IMR-90 (cell line): Measurements from ENCODE around the gene SDR39U1. TPM values are rescaled to one million over a fixed set of nuclear protein-coding genes. Genes with fewer than 3 reads are reported as not detected.

Experiments
- ATAC-seq: fragments of 200-7000 bp; cut with Tn5 transposase; 2 replicates; pipeline ENCODE4 v1.9.1; 2020; ENCODE audit warnings: low read depth, mild to moderate bottlenecking, moderate library complexity
- BruUV-seq: library from RNA; stranded (reverse); fragments of 400-500 nt; replicated peaks from 2 replicates; lab custom pipeline; 2021; lab: Mats Ljungman, UMichigan
- CTCF ChIA-PET: fragments of 300-600 bp; formaldehyde crosslinking; extraction: SDS; loops from one replicate; lab custom pipeline; 2021; ENCODE audit warnings: antibody characterized with exemption; lab: Yijun Ruan, JAX
- POLR2A ChIA-PET: fragments of 300-600 bp; sonication (Branson Sonifier 250); formaldehyde crosslinking; loops from one replicate; lab custom pipeline; 2022; ENCODE audit warnings: antibody characterized with exemption; ENCODE audit not compliant: unreplicated experiment; lab: Charles Lee
- DNase-seq: peaks from one replicate; pipeline ENCODE4 v3.0.0; 2013
- H2AFZ ChIP-seq: replicated peaks from 2 replicates; pipeline ENCODE3; 2013; ENCODE audit warnings: low read length, mild to moderate bottlenecking; ENCODE audit not compliant: poor library complexity
- H2AK5ac ChIP-seq: 2 replicates; pipeline ENCODE4 v1.6.1; 2013; ENCODE audit warnings: low read depth, low read length, inconsistent platforms
- H2AK9ac ChIP-seq: replicated peaks from 2 replicates; pipeline ENCODE3; 2013; ENCODE audit warnings: mild to moderate bottlenecking, low read depth, low read length, moderate library complexity; ENCODE audit not compliant: poor library complexity
- H2BK120ac ChIP-seq: 2 replicates; pipeline ENCODE4 v1.6.1; 2013; ENCODE audit warnings: low read depth, low read length, inconsistent platforms
- H2BK15ac ChIP-seq: 3 replicates; pipeline ENCODE4 v1.6.1; 2013; ENCODE audit warnings: low read depth, low read length, inconsistent platforms
- H2BK20ac ChIP-seq: 2 replicates; pipeline ENCODE4 v1.6.1; 2013; ENCODE audit warnings: low read depth, mild to moderate bottlenecking, inconsistent platforms, low read length, moderate library complexity
- H2BK5ac ChIP-seq: 2 replicates; pipeline ENCODE4 v1.6.1; 2013; ENCODE audit warnings: mild to moderate bottlenecking, low read depth, low read length, inconsistent platforms; ENCODE audit not compliant: poor library complexity, severe bottlenecking
- H3K14ac ChIP-seq: replicated peaks from 2 replicates; pipeline ENCODE4 v1.6.1; 2013; ENCODE audit warnings: low read depth, low read length, inconsistent platforms
- H3K18ac ChIP-seq: 2 replicates; pipeline ENCODE4 v1.6.1; 2013; ENCODE audit warnings: low read depth, low read length, control low read depth
- H3K23ac ChIP-seq: 2 replicates; pipeline ENCODE4 v1.6.1; 2013; ENCODE audit warnings: low read depth, low read length, inconsistent platforms
- H3K27ac ChIP-seq: 2 replicates; pipeline ENCODE4 v1.5.1; 2013; ENCODE audit warnings: mild to moderate bottlenecking, control low read depth, low read length; ENCODE audit not compliant: insufficient read depth
- H3K27me3 ChIP-seq: 2 replicates; pipeline ENCODE4 v1.6.1; 2013; ENCODE audit warnings: low read length; ENCODE audit not compliant: control insufficient read depth, insufficient read depth
- H3K36me3 ChIP-seq: 2 replicates; pipeline ENCODE4 v1.6.1; 2013; ENCODE audit warnings: low read length, mixed read lengths; ENCODE audit not compliant: control insufficient read depth, insufficient read depth
- H3K4ac ChIP-seq: 2 replicates; pipeline ENCODE4 v1.6.1; 2013; ENCODE audit warnings: low read depth, low read length, inconsistent platforms
- H3K4me1 ChIP-seq: 2 replicates; pipeline ENCODE4 v1.6.1; 2013; ENCODE audit warnings: low read length, mixed read lengths; ENCODE audit not compliant: control insufficient read depth, insufficient read depth
- H3K4me2 ChIP-seq: 2 replicates; pipeline ENCODE4 v1.6.1; 2013; ENCODE audit warnings: low read depth, mild to moderate bottlenecking, control low read depth, low read length, moderate library complexity
- H3K4me3 ChIP-seq: 2 replicates; pipeline ENCODE4 v1.5.1; 2013; ENCODE audit warnings: low read depth, mild to moderate bottlenecking, control low read depth, low read length, moderate library complexity; ENCODE audit not compliant: insufficient read depth
- H3K56ac ChIP-seq: 2 replicates; pipeline ENCODE4 v1.6.1; 2013; ENCODE audit warnings: low read length, inconsistent platforms; ENCODE audit not compliant: insufficient read depth; ENCODE audit errors: extremely low read depth
- H3K79me1 ChIP-seq, 2 experiments: 2 replicates each; pipeline ENCODE4 v1.6.1; 2013; ENCODE audit warnings: low read length in 2 of 2, inconsistent platforms in 1 of 2, low read depth in 1 of 2
- H3K9ac ChIP-seq: 2 replicates; pipeline ENCODE4 v1.6.1; 2013; ENCODE audit warnings: low read depth, low read length, control low read depth
- H3K9me1 ChIP-seq: 2 replicates; pipeline ENCODE4 v1.6.1; 2013; ENCODE audit warnings: low read length, inconsistent platforms; ENCODE audit not compliant: insufficient read depth
- H3K9me3 ChIP-seq: 2 replicates; pipeline ENCODE4 v1.6.1; 2013; ENCODE audit warnings: low read length; ENCODE audit not compliant: control insufficient read depth, insufficient read depth
- H4K20me1 ChIP-seq: 2 replicates; pipeline ENCODE4 v1.6.1; 2013; ENCODE audit warnings: low read length, inconsistent platforms; ENCODE audit not compliant: insufficient read depth
- H4K5ac ChIP-seq: 2 replicates; pipeline ENCODE4 v1.6.1; 2013; ENCODE audit warnings: mild to moderate bottlenecking, low read depth, low read length, control low read depth
- H4K8ac ChIP-seq, 2 experiments: 2 replicates each; pipeline ENCODE4 v1.6.1; 2013; ENCODE audit warnings: low read depth in 2 of 2, low read length in 2 of 2, control low read depth in 1 of 2, inconsistent platforms in 1 of 2
- H4K91ac ChIP-seq: 2 replicates; pipeline ENCODE4 v1.6.1; 2013; ENCODE audit warnings: low read depth, low read length, inconsistent platforms; ENCODE audit not compliant: insufficient read depth
- BHLHE40 ChIP-seq: fragments of 150-350 bp; IDR thresholded peaks from 2 replicates; pipeline ENCODE4 v1.6.1; 2016; ENCODE audit warnings: mild to moderate bottlenecking, low read depth, low read length
- CEBPB ChIP-seq: IDR thresholded peaks from 2 replicates; pipeline ENCODE4 v1.6.1; 2012; ENCODE audit warnings: low read depth, low read length, improper control_type of control experiment
- CHD1 ChIP-seq: IDR thresholded peaks from 2 replicates; pipeline ENCODE4 v1.6.1; 2012; ENCODE audit warnings: low read depth, low read length, improper control_type of control experiment
- FOS ChIP-seq: fragments of 150-350 bp; IDR thresholded peaks from 2 replicates; pipeline ENCODE4 v1.6.1; 2016; ENCODE audit warnings: low read depth, low read length
- MAZ ChIP-seq: IDR thresholded peaks from 2 replicates; pipeline ENCODE4 v1.6.1; 2012; ENCODE audit warnings: low read depth, mild to moderate bottlenecking, low read length, improper control_type of control experiment, moderate library complexity, borderline replicate concordance
- NFE2L2 ChIP-seq: fragments of 150-350 bp; IDR thresholded peaks from 2 replicates; pipeline ENCODE4 v1.6.1; 2016; ENCODE audit warnings: low read depth, mild to moderate bottlenecking, low read length
- POLR2A ChIP-seq: IDR thresholded peaks from 2 replicates; pipeline ENCODE4 v1.6.1; 2012; ENCODE audit warnings: mild to moderate bottlenecking, low read depth, low read length
- RAD21 ChIP-seq: IDR thresholded peaks from 2 replicates; pipeline ENCODE4 v1.6.1; 2012; ENCODE audit warnings: low read length, improper control_type of control experiment
- RFX5 ChIP-seq: IDR thresholded peaks from 2 replicates; pipeline ENCODE4 v1.8.0; 2012; ENCODE audit warnings: low read depth, mild to moderate bottlenecking, low read length, moderate library complexity
- SMC3 ChIP-seq: fragments of 150-350 bp; IDR thresholded peaks from 2 replicates; pipeline ENCODE4 v1.6.1; 2016; ENCODE audit warnings: low read depth, mild to moderate bottlenecking, antibody characterized with exemption, low read length, moderate library complexity
- WGBS, 2 experiments: methylation state at CpG; one replicate each; pipeline versions ENCODE4 v1.1.5 to v1.1.7; 2013; ENCODE audit warnings: missing lambda C conversion rate in 2 of 2; ENCODE audit not compliant: insufficient read length in 1 of 2; ENCODE audit errors: extremely low coverage in 2 of 2; 5-methylcytosine and 5-hydroxymethylcytosine counted together
- dilution Hi-C: fragments of 300-500 bp; cut with HindIII; formaldehyde crosslinking; loops from one replicate; pipeline ENCODE4 v1.14.3; 2018; ENCODE audit warnings: low sequenced_read_pairs; ENCODE audit not compliant: unreplicated experiment
- in situ Hi-C: fragments of 300-500 bp; cut with MboI; formaldehyde crosslinking; loops from 3 replicates; pipeline ENCODE4 v1.14.3; 2019; ENCODE audit warnings: low sequenced_read_pairs, inconsistent platforms, mixed read lengths
- intact Hi-C: fragments of 100-400 bp; cut with micrococcal nuclease; formaldehyde crosslinking; loops from 2 replicates; pipeline ENCODE4 v1.10.0; 2022
- polyA plus RNA-seq, 3 experiments: library from polyadenylated mRNA; depleted of rRNA; stranded (reverse); fragments of >200 nt; gene quantifications; 2 replicates each; pipeline ENCODE4 v1.2.3, GENCODE V29; 2012; ENCODE audit warnings: low replicate concordance in 1 of 3
- total RNA-seq: library from RNA; depleted of rRNA; stranded (reverse); fragments of >200 nt; gene quantifications from 2 replicates; pipeline ENCODE4 v1.2.3, GENCODE V29; 2012
- TF ChIP-seq, protein P1 (sequence below): fragments of 150-350 bp; IDR thresholded peaks from 2 replicates; pipeline ENCODE4 v1.6.1; 2016; ENCODE audit warnings: low read depth, mild to moderate bottlenecking, low read length, moderate library complexity, borderline replicate concordance
- TF ChIP-seq, protein P2 (sequence below): fragments of 150-350 bp; IDR thresholded peaks from 2 replicates; pipeline ENCODE4 v1.6.1; 2017; ENCODE audit warnings: mild to moderate bottlenecking, antibody characterized with exemption, low read length, low read depth
- TF ChIP-seq, protein P3 (sequence below): conservative IDR thresholded peaks from 2 replicates; pipeline ENCODE4 v1.5.1; 2012; ENCODE audit warnings: mild to moderate bottlenecking, low read depth, low read length, improper control_type of control experiment

The SDR39U1 gene
- total and polyA plus RNA-seq, 2 of the 4 experiments (the other 2 are of a cell fraction), result 7.5 to 46.3 TPM

DNA sequence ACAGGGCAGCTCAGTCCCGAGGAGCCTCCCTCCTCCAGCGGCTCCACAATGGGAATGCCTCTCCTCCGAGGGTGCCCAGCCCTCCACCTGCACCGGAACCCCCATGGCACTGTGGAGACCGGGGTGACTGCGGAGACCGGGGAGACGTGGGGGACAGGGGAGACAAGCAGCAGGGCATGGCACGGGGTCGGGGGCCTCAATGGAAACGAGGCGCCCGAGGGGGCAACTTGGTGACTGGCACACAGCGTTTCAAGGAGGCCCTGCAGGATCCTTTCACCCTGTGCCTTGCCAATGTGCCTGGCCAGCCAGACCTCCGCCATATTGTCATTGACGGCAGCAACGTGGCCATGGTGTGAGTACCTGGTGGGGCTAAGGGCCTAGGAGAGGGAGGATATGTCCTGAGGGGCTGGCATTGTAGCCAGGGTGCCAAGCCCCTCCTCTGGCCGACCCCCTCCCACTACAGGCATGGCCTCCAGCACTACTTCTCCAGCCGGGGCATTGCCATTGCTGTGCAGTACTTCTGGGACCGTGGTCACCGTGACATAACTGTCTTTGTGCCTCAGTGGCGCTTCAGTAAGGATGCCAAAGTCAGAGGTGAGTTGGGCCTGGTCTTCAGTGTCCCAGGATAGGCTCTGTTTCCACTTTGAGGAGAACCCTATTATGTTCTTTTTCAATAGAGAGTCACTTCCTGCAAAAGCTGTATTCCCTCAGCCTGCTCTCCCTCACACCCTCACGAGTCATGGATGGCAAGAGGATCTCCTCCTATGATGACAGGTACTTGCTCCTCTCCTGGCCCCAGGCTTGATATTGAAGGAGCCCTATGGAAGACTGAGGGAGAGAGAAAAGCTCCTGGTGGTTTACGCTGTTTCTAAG is 10.1 kb downstream of the SDR39U1 start:
- H3K14ac ChIP-seq, result no peak overlapping the region
- 91% methylated on average over 6 of the region's 24 CpGs; no CpG with 5 or more reads in 1 of the 2 experiments for WGBS, 2 experiments
- POLR2A ChIA-PET, result interaction anchor here (0.9 kb wide), 1 partner anchor 66 kb away, joined by 6 read pairs; no protein-coding TSS in a partner anchor
- no peaks in the 10 kb centered on the region for H3K9me3 ChIP-seq
- intact Hi-C loops (loop anchor here (10.0 kb wide), 1 partner anchor 218 kb away; the partner anchor contains the start of genes CHMP4A and MDP1), dilution Hi-C loops (no loop called here), in situ Hi-C loops (loop anchor here (10.0 to 25.0 kb wide), 4 partner anchors 68 to 1120 kb away; partner anchors contain the start of genes BCL2L2, FITM1, GMPR2 and NEDD8)
- H3K27ac ChIP-seq, result no peak overlapping the region
- no peak overlapping the region for H3K18ac ChIP-seq
- peaks cover 34% of the 10 kb centered on the region for H3K36me3 ChIP-seq
- DNase-seq (peak; percentile 26), ATAC-seq (no peak)
- peak overlapping the region; percentile 73; the same call in 1 of the 2 replicates for H3K4me2 ChIP-seq
- no peak overlapping the region for H2BK20ac ChIP-seq
- H3K4me1 ChIP-seq, result peaks cover 18% of the 10 kb centered on the region; the same call in 1 of the 2 replicates
- peak overlapping the region; percentile 54; the same call in 1 of the 2 replicates for H3K9ac ChIP-seq
- no TSS peak for BruUV-seq
- H3K4me3 ChIP-seq, result no peak overlapping the region
- H4K91ac ChIP-seq, result no peak overlapping the region
- H4K8ac ChIP-seq, result no peak overlapping the region; a peak in 1 of 4 replicates
- H2AK5ac ChIP-seq, result peak overlapping the region; percentile 70; the same call in 1 of the 2 replicates
- no peak overlapping the region for H3K56ac ChIP-seq
- H2BK120ac ChIP-seq, result no peak overlapping the region
- no peak overlapping the region for H2BK15ac ChIP-seq
- H2BK5ac ChIP-seq, result peak overlapping the region; percentile 11
- peak overlapping the region; percentile 70 for H2AFZ ChIP-seq
- H3K27me3 ChIP-seq, result no peaks in the 10 kb centered on the region
- peaks cover 5% of the 10 kb centered on the region for H3K9me1 ChIP-seq
- H2AK9ac ChIP-seq, result peak overlapping the region; percentile 100
- H3K4ac ChIP-seq, result no peak overlapping the region
- CTCF ChIA-PET, result interaction anchor here (0.6 to 3.3 kb wide), 16 partner anchors 9 to 1310 kb away, joined by 3 to 63 read pairs (median 5); partner anchors contain the start of genes ADCY4, CIDEB and NYNRIN
- H4K20me1 ChIP-seq, result peaks cover 30% of the 10 kb centered on the region
- H4K5ac ChIP-seq, result no peak overlapping the region
- no peak overlapping the region for H3K23ac ChIP-seq
- H3K79me1 ChIP-seq, result peaks cover 22 to 48% of the 10 kb centered on the region in 2 experiments
- no peak for TF ChIP-seq RFX5
- TF ChIP-seq FOS, result no peak
- no peak for TF ChIP-seq MAZ
- TF ChIP-seq SMC3, result no peak
- TF ChIP-seq NFE2L2, result no peak
- no peak for TF ChIP-seq POLR2A
- TF ChIP-seq, protein P1, sequence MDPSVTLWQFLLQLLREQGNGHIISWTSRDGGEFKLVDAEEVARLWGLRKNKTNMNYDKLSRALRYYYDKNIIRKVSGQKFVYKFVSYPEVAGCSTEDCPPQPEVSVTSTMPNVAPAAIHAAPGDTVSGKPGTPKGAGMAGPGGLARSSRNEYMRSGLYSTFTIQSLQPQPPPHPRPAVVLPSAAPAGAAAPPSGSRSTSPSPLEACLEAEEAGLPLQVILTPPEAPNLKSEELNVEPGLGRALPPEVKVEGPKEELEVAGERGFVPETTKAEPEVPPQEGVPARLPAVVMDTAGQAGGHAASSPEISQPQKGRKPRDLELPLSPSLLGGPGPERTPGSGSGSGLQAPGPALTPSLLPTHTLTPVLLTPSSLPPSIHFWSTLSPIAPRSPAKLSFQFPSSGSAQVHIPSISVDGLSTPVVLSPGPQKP, result no peak
- no peak for TF ChIP-seq BHLHE40
- no peak for TF ChIP-seq CEBPB
- TF ChIP-seq RAD21, result no peak
- TF ChIP-seq, protein P2, sequence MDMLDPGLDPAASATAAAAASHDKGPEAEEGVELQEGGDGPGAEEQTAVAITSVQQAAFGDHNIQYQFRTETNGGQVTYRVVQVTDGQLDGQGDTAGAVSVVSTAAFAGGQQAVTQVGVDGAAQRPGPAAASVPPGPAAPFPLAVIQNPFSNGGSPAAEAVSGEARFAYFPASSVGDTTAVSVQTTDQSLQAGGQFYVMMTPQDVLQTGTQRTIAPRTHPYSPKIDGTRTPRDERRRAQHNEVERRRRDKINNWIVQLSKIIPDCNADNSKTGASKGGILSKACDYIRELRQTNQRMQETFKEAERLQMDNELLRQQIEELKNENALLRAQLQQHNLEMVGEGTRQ, result no peak
- TF ChIP-seq, protein P3, sequence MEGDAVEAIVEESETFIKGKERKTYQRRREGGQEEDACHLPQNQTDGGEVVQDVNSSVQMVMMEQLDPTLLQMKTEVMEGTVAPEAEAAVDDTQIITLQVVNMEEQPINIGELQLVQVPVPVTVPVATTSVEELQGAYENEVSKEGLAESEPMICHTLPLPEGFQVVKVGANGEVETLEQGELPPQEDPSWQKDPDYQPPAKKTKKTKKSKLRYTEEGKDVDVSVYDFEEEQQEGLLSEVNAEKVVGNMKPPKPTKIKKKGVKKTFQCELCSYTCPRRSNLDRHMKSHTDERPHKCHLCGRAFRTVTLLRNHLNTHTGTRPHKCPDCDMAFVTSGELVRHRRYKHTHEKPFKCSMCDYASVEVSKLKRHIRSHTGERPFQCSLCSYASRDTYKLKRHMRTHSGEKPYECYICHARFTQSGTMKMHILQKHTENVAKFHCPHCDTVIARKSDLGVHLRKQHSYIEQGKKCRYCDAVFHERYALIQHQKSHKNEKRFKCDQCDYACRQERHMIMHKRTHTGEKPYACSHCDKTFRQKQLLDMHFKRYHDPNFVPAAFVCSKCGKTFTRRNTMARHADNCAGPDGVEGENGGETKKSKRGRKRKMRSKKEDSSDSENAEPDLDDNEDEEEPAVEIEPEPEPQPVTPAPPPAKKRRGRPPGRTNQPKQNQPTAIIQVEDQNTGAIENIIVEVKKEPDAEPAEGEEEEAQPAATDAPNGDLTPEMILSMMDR, result no peak
- no peak for TF ChIP-seq CHD1
